Naive thymus-derived CD8-positive, alpha-beta T cell (primary cell): ENCODE data around the gene CLEC11A. TPM values are rescaled to one million over a fixed set of nuclear protein-coding genes. Genes with fewer than 3 reads are reported as not detected.

Experiments
- ATAC-seq, 2 donors: fragments of 150-1000 bp; cut with Tn5 transposase in 1 of 2; sonication (Bioruptor Pico), chemical (Tn5 transposase) in 1 of 2; 1 replicate in 1 of 2; 2 replicates in 1 of 2; pipeline ENCODE4 v1.10.0; 2021; ENCODE audit warnings: mild to moderate bottlenecking in 2 of 2, moderate library complexity in 2 of 2
- POLR2A ChIA-PET: fragments of 350-600 bp; sonication (Branson Sonifier 250); formaldehyde crosslinking; loops from one replicate; lab custom pipeline; 2021; ENCODE audit warnings: antibody characterized with exemption; lab: Charles Lee
- DNase-seq, 10 donors: peaks; one replicate each; pipeline versions ENCODE4 v3.0.0 to v3.0.0-alpha.2; 2020 to 2022
- H3K27ac Mint-ChIP-seq, 10 donors: one replicate each; pipeline ENCODE4 v1.8.0; 2020 to 2022; ENCODE audit warnings: mild to moderate bottlenecking in 10 of 10, mixed read lengths in 10 of 10, moderate library complexity in 4 of 10, inconsistent platforms in 1 of 10
- H3K27me3 Mint-ChIP-seq, 5 donors: one replicate each; pipeline ENCODE4 v1.8.0; 2021 to 2022; ENCODE audit warnings: mixed read lengths in 5 of 5
- H3K36me3 Mint-ChIP-seq, 3 donors: one replicate each; pipeline ENCODE4 v1.8.0; 2020 to 2022; ENCODE audit warnings: mixed read lengths in 3 of 3, mild to moderate bottlenecking in 2 of 3, inconsistent platforms in 1 of 3
- H3K4me1 Mint-ChIP-seq, 4 donors: one replicate each; pipeline ENCODE4 v1.8.0; 2021 to 2022; ENCODE audit warnings: mixed read lengths in 4 of 4
- H3K4me3 Mint-ChIP-seq, 10 donors: one replicate each; pipeline ENCODE4 v1.8.0; 2020 to 2022; ENCODE audit warnings: mild to moderate bottlenecking in 10 of 10, mixed read lengths in 10 of 10, moderate library complexity in 6 of 10, inconsistent platforms in 1 of 10
- H3K9me3 Mint-ChIP-seq, 9 donors: one replicate each; pipeline ENCODE4 v1.8.0; 2020 to 2022; ENCODE audit warnings: mixed read lengths in 9 of 9, mild to moderate bottlenecking in 3 of 9, inconsistent platforms in 1 of 9, moderate library complexity in 1 of 9
- polyA plus RNA-seq, 3 donors: library from polyadenylated mRNA; unstranded; fragments of 300-500 nt; fragmentation: Illumina TruSeq; gene quantifications; one replicate each; pipeline ENCODE4 v1.2.3, GENCODE V29; 2021
- total RNA-seq, 8 experiments: library from RNA in 2 of 8; stranded (reverse) in 2 of 8; gene quantifications; one replicate each; pipeline ENCODE4 v1.2.3 and lab custom pipeline; 2021 to 2026

CLEC11A gene
- total and polyA plus RNA-seq, 5 experiments from 2014 or later = 9.4 to 15.8 (median 12.4) TPM

DNA sequence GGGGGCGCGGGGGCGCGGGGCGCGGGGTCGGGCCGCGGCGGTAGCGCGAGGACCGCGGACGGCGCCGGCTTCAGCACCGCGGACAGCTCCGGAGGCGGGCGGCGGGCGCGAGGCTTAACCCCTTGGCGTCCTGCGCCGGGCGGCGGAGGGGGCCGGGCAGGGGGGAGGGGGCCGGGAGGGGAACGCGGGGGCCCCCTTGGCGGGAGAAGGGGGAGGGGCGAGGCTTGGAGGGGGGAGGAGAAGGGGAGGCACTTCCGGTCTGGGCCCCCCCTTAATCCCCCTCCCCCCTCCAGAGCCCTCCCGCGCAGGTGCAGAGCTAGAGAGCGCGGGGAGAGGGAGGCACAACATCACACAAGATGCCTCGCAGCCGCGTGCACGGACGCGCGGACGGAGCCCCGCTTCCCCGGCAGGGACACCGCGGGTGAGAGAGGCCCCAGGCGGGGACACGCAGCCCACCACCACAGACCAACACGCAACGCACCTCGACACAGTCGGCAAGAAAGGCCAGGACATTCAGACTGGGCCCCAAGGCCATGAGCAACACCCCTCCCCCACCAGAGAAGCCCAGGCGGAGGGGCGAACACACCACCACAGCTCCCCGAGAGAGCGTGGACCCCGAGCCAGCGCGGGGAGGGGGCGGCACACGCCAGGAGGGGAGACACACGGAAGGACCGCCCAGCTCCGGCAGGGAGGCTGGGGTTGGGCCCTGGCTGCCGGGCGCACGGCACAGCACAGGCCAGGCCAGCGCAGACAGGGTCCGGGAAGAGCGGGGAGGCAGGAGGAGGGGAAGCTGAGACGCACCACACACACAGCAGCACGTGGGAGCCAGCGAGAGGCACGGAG lies 27.7 kb upstream of the CLEC11A start:
- Mint-ChIP-seq H3K4me1 (peaks cover 0 to 12% (median 5%) of the 10 kb centered on the region in 4 donors), H3K36me3 (peaks cover 0 to 6% (median 0%) of the 10 kb centered on the region in 3 donors), H3K4me3 (no peak overlapping the region), H3K9me3 (no peaks in the 10 kb centered on the region), H3K27me3 (peaks cover 45 to 86% (median 74%) of the 10 kb centered on the region in 5 donors), H3K27ac (peak overlapping the region in 1 of 10 donors; percentile 53)
- ATAC-seq (peak; percentile 53 to 73), DNase-seq (peak in 6 of 10 donors; percentile 15 to 63 (median 42))
- POLR2A ChIA-PET = no interaction called here

DNA sequence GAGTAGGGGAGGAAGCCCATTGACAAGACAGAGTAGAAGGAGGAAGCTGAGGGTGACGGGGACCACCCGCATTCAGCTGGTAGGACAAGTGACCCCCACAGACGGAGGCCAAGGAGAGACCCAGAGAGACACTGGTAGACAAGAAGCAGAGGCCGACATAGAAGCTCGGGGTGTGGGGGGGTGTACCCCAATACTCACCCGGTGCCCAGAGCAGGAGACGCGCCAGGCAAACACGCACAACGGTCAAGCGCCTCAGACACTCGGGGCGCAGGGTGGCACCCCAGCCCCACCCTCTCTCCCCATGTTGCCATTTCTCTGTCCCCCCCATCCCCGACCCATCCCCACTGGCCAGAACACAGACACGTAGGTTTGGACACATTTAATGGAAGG lies 27.1 kb upstream of the CLEC11A start:
- peaks cover 40 to 82% (median 72%) of the 10 kb centered on the region in 5 donors for H3K27me3 Mint-ChIP-seq
- ATAC-seq (no peak), DNase-seq (no peak)
- H3K4me3 Mint-ChIP-seq = peak overlapping the region in 2 of 10 donors; percentile 15 to 31
- H3K27ac Mint-ChIP-seq = peak overlapping the region in 1 of 10 donors; percentile 53
- no peaks in the 10 kb centered on the region for H3K9me3 Mint-ChIP-seq
- peaks cover 0 to 6% (median 0%) of the 10 kb centered on the region in 3 donors for H3K36me3 Mint-ChIP-seq
- H3K4me1 Mint-ChIP-seq = peaks cover 0 to 11% (median 5%) of the 10 kb centered on the region in 4 donors
- POLR2A ChIA-PET = no interaction called here

DNA sequence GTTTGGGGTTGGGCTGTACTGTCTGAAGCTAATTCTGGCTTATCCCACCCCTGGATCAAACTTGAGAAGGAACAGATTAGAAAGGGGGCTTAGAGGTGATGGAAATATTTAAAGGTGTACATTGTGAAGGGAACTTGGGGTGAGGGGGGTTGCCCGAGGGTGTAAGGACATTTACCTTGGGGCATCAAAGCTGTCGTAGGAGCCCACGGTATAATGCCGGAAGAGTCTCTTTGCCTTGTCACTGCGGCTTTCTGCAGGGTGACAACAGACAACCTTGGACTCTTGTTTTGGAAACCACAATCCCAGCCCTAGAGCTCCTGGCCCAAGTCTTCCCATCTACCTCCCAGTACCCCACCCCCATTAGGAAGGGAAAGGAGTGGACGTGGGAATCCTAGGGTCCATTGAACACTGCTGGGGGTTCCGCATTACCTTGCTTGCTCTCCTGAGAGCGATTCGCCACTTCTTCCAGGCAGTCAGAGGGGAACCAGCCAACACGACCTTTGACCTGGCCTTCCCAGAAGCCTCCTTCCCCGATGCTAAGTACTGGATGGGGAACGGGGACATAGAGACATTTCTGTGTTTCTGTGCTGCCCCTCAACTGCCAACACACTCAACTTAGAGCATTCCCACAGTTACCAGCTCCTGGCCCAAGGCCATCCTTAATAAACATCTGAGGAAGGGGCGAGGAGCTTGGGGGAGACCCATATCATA lies 25.6 kb upstream of the CLEC11A start:
- peak overlapping the region in 1 of 10 donors; percentile 37 for H3K4me3 Mint-ChIP-seq
- ATAC-seq = no peak
- peaks cover 0 to 4% (median 3%) of the 10 kb centered on the region in 3 donors for H3K36me3 Mint-ChIP-seq
- no peak for DNase-seq
- peaks cover 30 to 72% (median 57%) of the 10 kb centered on the region in 5 donors for H3K27me3 Mint-ChIP-seq
- H3K4me1 Mint-ChIP-seq = peaks cover 0 to 9% (median 4%) of the 10 kb centered on the region in 4 donors
- H3K27ac Mint-ChIP-seq = no peak overlapping the region
- POLR2A ChIA-PET = interaction anchor here (0.5 kb wide), 1 partner anchor 45 kb away, joined by 4 read pairs; no protein-coding TSS in a partner anchor
- no peaks in the 10 kb centered on the region for H3K9me3 Mint-ChIP-seq

DNA sequence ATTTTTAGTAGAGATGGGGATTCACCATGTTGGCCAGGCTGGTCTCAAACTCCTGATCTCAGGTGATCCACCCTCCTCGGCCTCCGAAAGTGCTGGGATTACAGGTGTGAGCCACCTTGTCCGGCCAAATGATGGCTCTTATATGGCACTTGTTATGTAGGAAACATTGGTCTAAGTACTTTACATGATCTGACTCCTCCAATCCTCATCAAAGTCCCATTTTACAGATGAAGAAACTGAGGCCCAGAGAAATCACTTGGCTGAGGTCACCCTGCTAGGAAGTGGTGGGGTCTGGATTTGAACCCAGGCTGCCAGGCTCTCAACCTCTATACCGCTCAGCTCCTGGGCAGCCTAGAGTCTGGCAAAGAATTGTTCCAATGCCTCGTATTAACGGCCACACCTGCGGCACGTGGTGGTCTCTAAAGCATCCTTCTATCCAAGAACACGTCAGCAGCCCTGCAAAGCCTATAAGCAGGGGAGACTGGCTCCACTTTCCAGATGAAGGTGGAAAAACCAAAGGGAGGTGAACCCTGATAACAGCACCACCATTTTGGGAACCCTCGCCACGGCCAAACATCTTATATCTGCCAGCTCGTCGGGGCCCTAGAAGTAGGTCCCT lies 21.7 kb upstream of the CLEC11A start:
- Mint-ChIP-seq H3K9me3 (no peaks in the 10 kb centered on the region), H3K27me3 (peaks cover 32 to 56% (median 46%) of the 10 kb centered on the region in 5 donors), H3K4me1 (peaks cover 2 to 15% (median 5%) of the 10 kb centered on the region in 4 donors), H3K27ac (no peak overlapping the region), H3K4me3 (no peak overlapping the region), H3K36me3 (peaks cover 0 to 3% (median 0%) of the 10 kb centered on the region in 3 donors)
- no peak for ATAC-seq
- DNase-seq = no peak
- POLR2A ChIA-PET = no interaction called here

DNA sequence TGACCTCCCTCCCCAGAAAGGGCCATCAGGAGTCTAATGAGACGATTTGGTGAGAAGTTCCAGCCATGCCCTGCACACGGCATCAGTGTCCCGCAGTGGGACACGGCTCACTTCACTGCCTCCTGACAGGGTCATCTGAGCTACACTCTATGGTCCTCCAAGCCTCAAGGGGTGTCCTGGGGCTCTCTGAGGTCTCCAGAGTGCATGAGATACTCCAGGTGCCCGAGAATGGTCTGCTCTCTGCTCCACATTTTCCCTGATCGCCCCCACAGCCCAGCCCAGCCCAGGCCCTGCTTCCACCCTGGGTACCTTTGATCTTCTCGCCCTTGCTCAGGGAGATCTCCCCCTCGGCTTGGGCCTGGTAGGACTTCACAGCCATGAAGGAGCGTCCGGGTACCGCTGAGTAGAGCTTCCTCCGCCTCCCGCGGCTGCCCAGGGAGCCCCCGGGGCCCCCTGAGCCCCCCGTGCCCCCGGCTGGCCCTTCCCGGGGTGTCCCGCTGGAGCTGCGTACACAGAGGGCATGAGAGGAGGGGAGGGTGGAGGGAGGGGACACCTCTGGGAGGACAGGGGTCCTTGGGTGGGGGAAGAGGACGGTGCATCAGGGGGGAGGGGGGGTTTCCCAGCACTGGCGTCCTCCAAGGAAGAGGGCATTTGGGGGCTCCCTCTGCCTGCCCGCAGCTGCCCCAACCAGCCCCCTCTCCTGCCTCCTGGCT lies 20.9 kb upstream of the CLEC11A start:
- Mint-ChIP-seq H3K9me3 (no peaks in the 10 kb centered on the region), H3K36me3 (peaks cover 0 to 3% (median 0%) of the 10 kb centered on the region in 3 donors), H3K4me3 (no peak overlapping the region), H3K27ac (no peak overlapping the region), H3K27me3 (peaks cover 30 to 48% (median 43%) of the 10 kb centered on the region in 5 donors), H3K4me1 (peaks cover 7 to 17% (median 9%) of the 10 kb centered on the region in 4 donors)
- POLR2A ChIA-PET = no interaction called here
- DNase-seq (no peak), ATAC-seq (no peak)

DNA sequence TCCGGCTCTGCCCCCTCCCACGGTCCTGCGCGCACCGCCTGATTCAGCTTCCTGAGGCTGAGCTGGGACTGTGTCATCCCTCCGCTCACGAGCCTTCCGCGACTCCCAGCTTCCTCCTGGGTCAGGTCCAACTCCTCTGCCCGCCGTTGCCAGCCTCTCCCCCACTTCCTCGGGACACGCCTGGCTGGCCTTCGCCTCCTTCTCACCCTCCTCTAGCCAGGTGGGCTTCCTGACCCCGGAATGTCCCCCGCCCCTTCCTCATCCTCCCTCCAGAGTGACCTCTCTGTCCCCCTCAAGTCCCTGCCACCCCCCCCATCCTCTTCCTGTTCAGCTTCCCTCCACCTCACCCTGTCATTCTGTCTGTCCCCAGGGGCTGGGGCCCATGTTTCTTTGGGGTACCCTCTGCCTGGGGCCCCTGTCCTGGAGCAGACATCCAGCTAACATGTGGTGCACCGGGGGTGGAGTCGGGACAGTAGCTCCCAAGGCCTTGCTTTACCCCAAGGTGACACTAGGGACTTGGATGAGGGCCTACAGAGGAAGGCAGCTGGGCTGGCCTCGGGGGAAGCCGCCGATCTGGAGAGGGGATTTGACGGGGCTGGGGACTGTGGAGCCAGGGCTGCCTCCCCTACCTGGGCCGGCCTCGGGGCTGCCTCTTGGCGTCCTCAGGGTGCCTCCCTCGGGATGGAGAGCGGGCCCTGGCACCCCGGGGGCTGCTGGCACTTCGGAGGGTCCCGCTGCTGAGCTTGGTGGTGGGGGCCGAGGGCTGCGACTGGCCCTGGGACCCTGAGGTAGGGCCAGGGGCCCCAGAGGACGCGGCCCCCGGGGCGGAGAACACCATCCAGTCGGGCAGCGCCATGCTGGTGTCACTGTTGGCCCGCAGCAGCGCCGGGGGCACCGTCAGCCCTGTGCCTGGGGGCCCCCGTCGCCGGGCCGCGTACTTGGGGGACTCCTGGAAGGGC lies 20.0 kb upstream of the CLEC11A start:
- Mint-ChIP-seq H3K9me3 (no peaks in the 10 kb centered on the region), H3K27me3 (peaks cover 25 to 40% (median 35%) of the 10 kb centered on the region in 5 donors), H3K36me3 (peaks cover 0 to 3% (median 0%) of the 10 kb centered on the region in 3 donors), H3K4me3 (no peak overlapping the region), H3K27ac (no peak overlapping the region), H3K4me1 (peaks cover 10 to 26% (median 14%) of the 10 kb centered on the region in 4 donors)
- POLR2A ChIA-PET = no interaction called here
- DNase-seq = no peak
- no peak for ATAC-seq

DNA sequence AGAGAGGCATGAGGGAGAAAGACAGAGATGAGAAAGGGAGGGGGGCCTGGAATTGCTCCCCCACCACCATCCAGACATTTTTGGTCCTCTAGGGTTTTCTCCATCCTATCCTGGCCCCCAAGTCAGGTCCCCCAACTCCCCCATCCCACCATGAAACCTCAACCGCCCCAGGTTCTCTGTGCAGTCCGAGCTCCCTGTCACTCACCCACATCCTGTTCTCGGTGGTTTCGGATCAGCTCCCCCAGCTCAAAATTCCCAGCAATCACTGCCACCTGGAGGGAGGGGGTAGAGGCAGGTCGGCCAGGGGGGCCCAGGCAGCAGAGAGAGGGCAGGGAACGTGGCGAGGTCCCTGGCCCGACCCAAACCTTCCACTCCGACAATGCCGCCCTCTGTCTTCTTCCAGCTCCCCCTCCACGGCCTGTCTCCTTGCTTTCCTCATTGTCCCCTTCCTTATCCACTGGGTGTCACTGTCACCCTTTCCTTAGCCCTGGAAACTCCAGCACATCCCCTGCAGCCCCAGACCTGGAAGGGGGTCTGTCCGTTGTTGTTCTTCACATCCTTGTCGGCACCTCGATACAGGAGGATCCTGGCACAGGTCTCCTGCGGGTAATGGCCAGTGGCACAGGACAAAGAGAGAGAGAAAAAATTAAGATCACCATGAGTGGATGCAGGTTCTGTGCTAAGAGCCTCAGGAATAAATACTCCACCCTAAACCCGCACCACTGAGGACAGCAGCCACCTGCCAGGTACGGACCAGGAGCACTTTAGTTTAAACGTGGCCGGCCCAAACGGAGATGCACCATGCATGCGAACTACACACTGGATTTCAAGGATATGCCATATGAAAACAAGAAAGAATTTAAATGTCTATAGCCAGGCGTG lies 19.0 kb upstream of the CLEC11A start:
- peaks cover 10 to 32% (median 15%) of the 10 kb centered on the region in 4 donors for H3K4me1 Mint-ChIP-seq

DNA sequence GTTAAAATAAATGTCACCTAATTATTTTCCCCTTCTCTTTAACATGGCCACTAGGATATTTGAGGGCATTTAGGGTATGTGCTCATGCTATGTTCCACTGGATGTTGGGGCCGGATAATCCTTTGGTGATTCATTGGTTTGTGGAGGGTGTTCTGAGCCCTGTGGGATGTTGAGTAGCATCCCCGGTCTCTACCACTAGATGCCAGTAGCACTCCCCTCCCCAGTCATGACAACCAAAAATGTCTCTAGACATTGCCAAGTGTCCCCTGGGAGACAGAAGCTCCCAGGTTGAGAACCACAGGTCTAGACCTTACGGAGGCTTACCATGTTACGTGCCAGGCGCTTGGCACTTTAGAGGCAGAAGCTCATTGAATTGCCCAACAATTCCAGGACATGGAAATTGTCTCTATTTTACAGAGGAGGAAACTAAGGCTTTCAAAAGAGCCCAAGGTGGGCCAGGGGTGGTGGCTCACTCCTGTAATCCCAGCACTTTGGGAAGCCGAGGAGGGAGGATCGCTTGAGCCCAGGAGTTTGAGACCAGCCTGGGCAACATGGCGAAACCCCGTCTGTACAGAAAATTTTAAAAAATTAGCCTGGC lies 17.6 kb upstream of the CLEC11A start:
- peaks cover 0 to 4% (median 0%) of the 10 kb centered on the region in 3 donors for H3K36me3 Mint-ChIP-seq
- DNase-seq (peak in 8 of 10 donors; percentile 16 to 70 (median 56)), ATAC-seq (peak; percentile 89)
- peaks cover 10 to 24% (median 14%) of the 10 kb centered on the region in 5 donors for H3K27me3 Mint-ChIP-seq
- peaks cover 10 to 36% (median 15%) of the 10 kb centered on the region in 4 donors for H3K4me1 Mint-ChIP-seq
- peak overlapping the region in 2 of 10 donors; percentile 20 to 50 for H3K4me3 Mint-ChIP-seq
- POLR2A ChIA-PET = interaction anchor here (0.7 to 1.9 kb wide), 3 partner anchors 13 to 78 kb away, joined by 3 to 5 read pairs (median 4); no protein-coding TSS in a partner anchor
- H3K27ac Mint-ChIP-seq = peak overlapping the region in 4 of 10 donors; percentile 26 to 73 (median 52)
- no peaks in the 10 kb centered on the region for H3K9me3 Mint-ChIP-seq

More for the DNA sequence above, 19.0 kb upstream of the CLEC11A start:
- ATAC-seq = no peak
- POLR2A ChIA-PET = no interaction called here
- Mint-ChIP-seq H3K4me3 (no peak overlapping the region), H3K27ac (no peak overlapping the region), H3K27me3 (peaks cover 17 to 31% (median 25%) of the 10 kb centered on the region in 5 donors), H3K9me3 (no peaks in the 10 kb centered on the region), H3K36me3 (peaks cover 0 to 4% (median 0%) of the 10 kb centered on the region in 3 donors)
- DNase-seq = no peak

DNA sequence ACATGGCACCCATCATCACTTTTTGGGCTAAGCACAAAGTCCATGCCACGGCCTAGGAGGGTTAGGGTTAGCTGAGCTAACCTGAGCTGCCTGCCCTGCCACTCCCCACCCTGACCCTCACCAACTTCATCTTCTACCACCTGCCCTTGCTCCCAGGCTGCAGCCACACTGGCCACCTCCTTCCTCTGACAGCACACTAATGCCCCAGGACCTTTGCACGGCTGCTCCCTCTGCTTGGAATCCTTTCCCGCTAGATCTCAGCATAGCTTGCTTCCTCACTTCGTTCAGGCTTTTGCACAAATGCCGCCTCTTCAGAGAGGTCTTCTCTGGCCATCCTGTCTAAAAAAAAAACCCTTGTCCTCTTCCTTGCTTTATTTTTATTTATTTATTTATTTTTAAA lies 16.8 kb upstream of the CLEC11A start:
- Mint-ChIP-seq H3K4me3 (no peak overlapping the region), H3K36me3 (peaks cover 0 to 3% (median 0%) of the 10 kb centered on the region in 3 donors), H3K9me3 (no peaks in the 10 kb centered on the region), H3K27me3 (peaks cover 10 to 22% (median 12%) of the 10 kb centered on the region in 5 donors), H3K4me1 (peaks cover 12 to 45% (median 22%) of the 10 kb centered on the region in 4 donors), H3K27ac (peak overlapping the region in 2 of 10 donors; percentile 33 to 76)
- ATAC-seq (no peak), DNase-seq (peak in 1 of 10 donors; percentile 16)
- POLR2A ChIA-PET = interaction anchor here (1.9 kb wide), 1 partner anchor 12 kb away, joined by 4 read pairs; no protein-coding TSS in a partner anchor
